GM18511 (cell line): ENCODE results near the gene CADM2.
"Not testable (repeated sequence)": the region's sequence is repeated elsewhere in the genome, so short reads cannot be mapped to it uniquely, and the experiment has no call there.

Experiments
- ATAC-seq: cut with Tn5 transposase; IDR thresholded peaks from one replicate; pipeline ENCODE4 v1.9.1; 2021; ENCODE audit warnings: mild to moderate bottlenecking, moderate library complexity; ENCODE audit not compliant: unreplicated experiment

CADM2 gene

GRCh38 chr3:84958495-84959469, at the start of gene CADM2:
TSS of gene CADM2 (plus strand) at chr3:84958989.
- peak; percentile 96 for ATAC-seq

DNA sequence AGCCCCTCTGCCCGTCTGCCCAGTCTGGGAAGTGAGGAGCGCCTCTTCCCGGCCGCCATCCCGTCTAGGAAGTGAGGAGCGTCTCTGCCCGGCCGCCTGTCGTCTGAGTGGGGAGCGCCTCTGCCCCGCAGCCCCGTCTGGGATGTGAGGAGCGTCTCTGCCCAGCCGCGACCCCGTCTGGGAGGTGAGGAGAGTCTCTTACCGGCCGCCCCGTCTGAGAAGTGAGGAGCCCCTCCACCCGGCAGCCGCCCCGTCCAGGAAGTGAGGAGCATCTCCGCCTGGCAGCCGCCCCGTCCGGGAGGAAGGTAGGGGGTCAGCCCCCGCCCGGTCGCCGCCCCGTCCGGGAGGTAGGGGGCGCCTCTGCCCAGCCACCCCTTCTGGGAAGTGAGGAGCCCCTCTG, 40.2 kb upstream of the CADM2 start:
- ATAC-seq = not testable (repeated sequence)

GRCh38 chr3:84922682-84923081, 36.1 kb upstream of the CADM2 start:
- ATAC-seq = no peak

- ATAC-seq = no peak
These were observed 33.2 kb upstream of the CADM2 start for GRCh38 chr3:84925571-84925970.

GRCh38 chr3:84943379-84943778, 15.4 kb upstream of the CADM2 start:
- no peak for ATAC-seq

- ATAC-seq = no peak
These were observed 12.5 kb upstream of the CADM2 start for GRCh38 chr3:84946240-84946639.

- ATAC-seq = no peak
These were observed 882 bp downstream of the CADM2 start for GRCh38 chr3:84959470-84960271.

DNA sequence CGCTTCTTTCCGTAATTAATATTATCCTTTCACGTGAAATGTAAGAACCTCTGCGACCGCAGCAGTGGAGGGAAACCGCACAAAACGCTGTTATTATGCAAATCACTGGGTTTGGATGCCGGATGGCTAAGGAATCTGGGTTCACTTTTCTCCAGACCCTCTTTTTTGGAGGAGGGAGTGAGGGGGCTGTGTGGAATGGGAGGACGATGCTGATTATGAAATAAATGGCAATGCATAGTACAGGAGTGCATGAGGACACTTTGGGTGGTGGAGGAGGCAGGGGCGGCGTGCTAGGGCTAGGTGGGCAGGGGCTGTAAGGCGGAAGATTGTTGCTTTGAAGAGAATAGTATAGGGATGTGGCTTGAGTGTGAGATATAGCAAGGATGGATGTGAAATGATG, 1.8 kb downstream of the CADM2 start:
- ATAC-seq = no peak

DNA sequence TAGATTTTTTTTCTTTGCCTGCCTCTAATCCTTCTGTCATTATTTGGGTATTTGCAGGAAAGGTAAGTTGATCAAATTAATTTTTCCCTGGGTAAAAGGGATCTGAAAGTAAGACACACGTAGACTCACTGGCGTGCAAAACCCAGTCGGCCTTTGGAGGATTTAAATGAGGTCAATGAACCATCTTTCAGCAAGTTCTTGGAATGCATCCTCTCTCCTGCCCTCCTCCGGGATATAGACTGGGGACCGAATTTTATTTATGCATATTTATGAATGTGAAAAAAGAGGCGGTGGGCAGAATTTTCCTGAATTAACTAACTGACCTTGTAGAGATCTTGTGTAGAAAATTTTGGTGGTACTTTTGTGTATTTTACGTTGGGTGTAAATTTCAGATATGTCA, 2.2 kb downstream of the CADM2 start:
- ATAC-seq = no peak

- ATAC-seq = no peak
These were observed 2.9 kb downstream of the CADM2 start for GRCh38 chr3:84961521-84962255.

DNA sequence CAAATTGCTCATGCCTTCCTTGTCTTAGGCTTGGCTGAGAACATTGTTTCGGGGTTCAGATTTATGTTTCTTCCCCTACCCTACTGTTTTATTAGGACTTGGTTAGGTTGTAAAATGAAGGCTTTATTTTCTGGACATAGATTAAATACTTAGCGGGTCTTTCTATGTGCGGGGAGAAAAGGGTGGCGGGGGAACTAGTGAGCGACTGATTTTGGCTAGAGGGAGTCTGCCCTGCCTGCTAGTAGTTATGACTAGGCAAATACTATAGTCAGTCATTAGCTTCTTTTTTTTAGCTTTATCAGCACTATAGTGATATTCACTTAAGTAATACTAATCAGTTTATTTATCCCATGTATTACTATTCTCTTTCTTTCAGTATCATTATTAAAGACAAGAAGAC, 3.6 kb downstream of the CADM2 start:
- no peak for ATAC-seq

GRCh38 chr3:84963137-84963536, 4.3 kb downstream of the CADM2 start:
- no peak for ATAC-seq

DNA sequence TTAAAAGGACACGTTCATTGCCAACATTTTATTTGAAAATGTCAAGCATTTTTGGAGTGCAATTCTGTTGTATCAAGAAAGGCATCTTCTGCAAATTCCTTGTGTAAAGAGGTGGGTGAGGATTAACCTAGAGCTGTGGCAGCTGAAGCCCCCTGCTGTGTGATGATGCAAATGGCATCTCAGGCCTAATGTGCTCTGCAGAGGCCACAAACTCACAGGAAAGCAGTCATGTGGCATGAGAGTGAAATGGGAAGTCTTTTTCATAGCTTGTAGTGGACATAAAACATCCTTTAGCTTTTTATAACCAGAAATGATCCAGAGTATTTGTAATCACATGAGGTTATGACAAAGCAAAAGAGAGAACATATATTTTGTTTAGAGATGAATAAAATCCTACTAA, 6.4 kb downstream of the CADM2 start:
- ATAC-seq = no peak

GRCh38 chr3:84967767-84968581, 9.2 kb downstream of the CADM2 start:
- ATAC-seq = no peak

- no peak for ATAC-seq
These were observed 10.0 kb downstream of the CADM2 start for GRCh38 chr3:84968701-84969235.

GRCh38 chr3:84974347-84974746, 15.6 kb downstream of the CADM2 start:
- ATAC-seq = no peak

DNA sequence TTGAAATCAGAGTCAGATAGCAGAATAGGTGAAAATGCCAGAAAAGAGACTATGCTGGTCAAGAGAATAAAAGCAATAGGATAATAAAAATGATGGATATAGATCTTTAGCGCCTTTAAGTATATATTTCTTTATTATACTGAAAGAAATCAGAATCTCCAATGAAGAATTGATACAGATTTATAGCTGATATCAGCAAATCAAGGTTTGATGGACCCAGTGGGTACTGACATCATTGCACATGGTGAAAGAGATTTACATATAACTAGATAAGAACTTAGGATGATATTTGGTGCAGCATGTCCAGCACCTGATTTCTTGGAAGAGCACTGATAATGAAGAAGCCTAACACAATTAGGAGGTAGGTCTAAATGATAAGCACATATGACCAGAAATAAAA, 18.2 kb downstream of the CADM2 start:
- no peak for ATAC-seq

GRCh38 chr3:84978843-84979242, 20.1 kb downstream of the CADM2 start:
- ATAC-seq = no peak

GRCh38 chr3:84980011-84980410, 21.2 kb downstream of the CADM2 start:
- no peak for ATAC-seq

- no peak for ATAC-seq
These were observed 21.7 kb downstream of the CADM2 start for GRCh38 chr3:84980456-84980855.
